MM.1S (cell line): Measurements from ENCODE around the gene APOH.

ENCODE experiments used
- DNase-seq: peaks from one replicate; pipeline ENCODE4 v3.0.0-alpha.2; 2015
- H2AFZ ChIP-seq: fragments of 300-600 bp; sonication (generic); 2 replicates; pipeline ENCODE4 v1.6.0; 2016; ENCODE audit warnings: antibody characterized with exemption, low read length
- H3F3A ChIP-seq: fragments of 300-600 bp; sonication (generic); 2 replicates; pipeline ENCODE4 v1.6.1; 2016; ENCODE audit warnings: mild to moderate bottlenecking, antibody characterized with exemption, low read length, moderate library complexity, mixed read lengths; ENCODE audit not compliant: insufficient read depth
- H3K27ac ChIP-seq: fragments of 300-600 bp; sonication (generic); 2 replicates; pipeline ENCODE4 v1.5.1; 2016; ENCODE audit warnings: mild to moderate bottlenecking, low read length
- H3K27me3 ChIP-seq: fragments of 300-600 bp; sonication (generic); replicated peaks from 2 replicates; pipeline ENCODE4 v1.6.0; 2016; ENCODE audit warnings: low read length; ENCODE audit not compliant: insufficient read depth
- H3K36me3 ChIP-seq: fragments of 300-600 bp; sonication (generic); replicated peaks from 2 replicates; pipeline ENCODE4 v1.6.1; 2016; ENCODE audit warnings: mild to moderate bottlenecking, low read length, mixed read lengths; ENCODE audit not compliant: insufficient read depth
- H3K4me1 ChIP-seq: fragments of 300-600 bp; sonication (generic); 2 replicates; pipeline ENCODE4 v1.6.1; 2016; ENCODE audit warnings: low read length, mixed read lengths
- H3K4me2 ChIP-seq: fragments of 300-600 bp; sonication (generic); 2 replicates; pipeline ENCODE4 v1.6.0; 2016; ENCODE audit warnings: low read depth, low read length
- H3K4me3 ChIP-seq: fragments of 300-600 bp; sonication (generic); 2 replicates; pipeline ENCODE4 v1.5.1; 2016; ENCODE audit warnings: low read length, mixed read lengths
- H3K79me2 ChIP-seq: fragments of 300-600 bp; sonication (generic); 2 replicates; pipeline ENCODE4 v1.6.1; 2016; ENCODE audit warnings: mixed run types, low read length, mixed read lengths
- H3K9ac ChIP-seq: fragments of 300-600 bp; sonication (generic); 2 replicates; pipeline ENCODE4 v1.6.1; 2016; ENCODE audit warnings: low read length, mixed read lengths
- H3K9me2 ChIP-seq: fragments of 300-600 bp; sonication (generic); replicated peaks from 2 replicates; pipeline ENCODE4 v1.6.1; 2016; ENCODE audit warnings: mild to moderate bottlenecking, low read length, mixed read lengths; ENCODE audit not compliant: insufficient read depth
- H3K9me3 ChIP-seq: fragments of 300-600 bp; sonication (generic); replicated peaks from 2 replicates; pipeline ENCODE4 v1.6.1; 2016; ENCODE audit warnings: mild to moderate bottlenecking, low read length, mixed read lengths; ENCODE audit not compliant: insufficient read depth
- H4K20me1 ChIP-seq: fragments of 300-600 bp; sonication (generic); 2 replicates; pipeline ENCODE4 v1.6.1; 2016; ENCODE audit warnings: mild to moderate bottlenecking, low read length, moderate library complexity, mixed read lengths; ENCODE audit not compliant: insufficient read depth
- CTCF ChIP-seq: fragments of 300-600 bp; sonication (generic); IDR thresholded peaks from 2 replicates; pipeline ENCODE4 v1.5.1; 2016; ENCODE audit warnings: antibody characterized with exemption, low read length, mixed read lengths
- EZH2 ChIP-seq: fragments of 300-600 bp; sonication (generic); optimal IDR thresholded peaks from 2 replicates; pipeline ENCODE3; 2017; ENCODE audit warnings: low read depth, mild to moderate bottlenecking, antibody characterized with exemption, low read length, mixed read lengths
- EZH2phosphoT487 ChIP-seq: fragments of 300-600 bp; sonication (generic); IDR thresholded peaks from 2 replicates; pipeline ENCODE4 v1.6.1; 2018; ENCODE audit warnings: antibody characterized with exemption, low read length

Gene APOH

DNA sequence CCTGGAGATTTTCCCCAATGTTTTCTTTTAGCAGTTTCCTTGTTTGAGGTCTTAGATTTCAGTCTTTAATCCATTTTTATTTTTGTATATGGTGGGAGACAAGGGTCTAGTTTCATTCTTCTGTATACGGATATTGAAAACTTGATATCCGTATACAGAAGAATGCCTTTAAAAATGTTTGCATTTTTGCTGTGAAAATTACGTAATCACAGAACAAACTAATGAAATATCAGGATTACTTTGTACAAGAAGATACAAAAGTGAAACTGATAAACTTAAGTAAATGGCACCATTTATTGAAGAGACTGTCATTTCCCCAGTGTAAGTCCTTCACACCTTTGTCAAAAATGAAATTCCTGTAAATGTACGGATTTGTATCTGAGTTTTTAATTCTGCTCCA lies 50.6 kb downstream of the APOH start:
- Histone ChIP-seq H3K36me3 (no peaks in the 10 kb centered on the region), H3K4me1 (no peaks in the 10 kb centered on the region), H2AFZ (no peak overlapping the region), H3K9me2 (no peaks in the 10 kb centered on the region), H3K4me2 (no peak overlapping the region), H3K27me3 (no peaks in the 10 kb centered on the region), H3K4me3 (no peak overlapping the region), H3F3A (no peaks in the 10 kb centered on the region), H3K9me3 (no peaks in the 10 kb centered on the region), H4K20me1 (no peaks in the 10 kb centered on the region), H3K27ac (no peak overlapping the region), H3K9ac (no peak overlapping the region), H3K79me2 (no peaks in the 10 kb centered on the region)
- DNase-seq, result no peak
- TF ChIP-seq CTCF (no peak), EZH2phosphoT487 (no peak), EZH2 (no peak)

DNA sequence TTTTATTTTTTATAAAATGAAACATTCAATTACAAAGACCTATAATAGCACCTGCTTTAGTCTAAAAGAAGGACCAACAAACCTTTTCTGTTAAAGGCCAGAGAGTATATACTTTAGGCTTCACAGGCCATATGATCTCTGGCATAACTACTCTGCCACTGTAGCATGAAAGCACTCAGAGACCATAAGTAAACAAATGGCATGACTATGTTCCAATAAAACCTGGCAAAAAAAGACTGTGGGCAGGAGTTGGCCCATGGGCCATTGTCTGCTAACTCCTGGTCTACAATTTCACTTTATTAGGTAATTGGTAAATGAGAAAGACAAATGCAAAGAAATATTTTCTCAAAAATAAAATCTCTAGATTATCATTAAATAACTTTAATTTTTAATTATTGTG lies 52.2 kb downstream of the APOH start:
- no peaks in the 10 kb centered on the region for H3K9me2 ChIP-seq
- no peaks in the 10 kb centered on the region for H3K4me1 ChIP-seq
- H3K27me3 ChIP-seq, result no peaks in the 10 kb centered on the region
- TF ChIP-seq EZH2phosphoT487, result no peak
- no peak for TF ChIP-seq CTCF
- TF ChIP-seq EZH2, result no peak
- H3F3A ChIP-seq, result no peaks in the 10 kb centered on the region
- no peak overlapping the region for H3K4me2 ChIP-seq
- no peak overlapping the region for H3K27ac ChIP-seq
- H4K20me1 ChIP-seq, result no peaks in the 10 kb centered on the region
- no peak overlapping the region for H3K9ac ChIP-seq
- H3K79me2 ChIP-seq, result no peaks in the 10 kb centered on the region
- no peak overlapping the region for H2AFZ ChIP-seq
- H3K4me3 ChIP-seq, result no peak overlapping the region
- H3K36me3 ChIP-seq, result no peaks in the 10 kb centered on the region
- H3K9me3 ChIP-seq, result no peaks in the 10 kb centered on the region
- DNase-seq, result no peak

GRCh38 chr17:66175892-66176291 lies 53.3 kb downstream of the APOH start:
- H3K9me2 ChIP-seq, result no peaks in the 10 kb centered on the region
- no peak for DNase-seq
- no peaks in the 10 kb centered on the region for H3K27me3 ChIP-seq
- no peak for TF ChIP-seq EZH2phosphoT487
- TF ChIP-seq CTCF, result no peak
- no peak for TF ChIP-seq EZH2
- no peaks in the 10 kb centered on the region for H3K79me2 ChIP-seq
- no peaks in the 10 kb centered on the region for H3K9me3 ChIP-seq
- H3K27ac ChIP-seq, result no peak overlapping the region
- H2AFZ ChIP-seq, result no peak overlapping the region
- H3F3A ChIP-seq, result no peaks in the 10 kb centered on the region
- no peak overlapping the region for H3K4me3 ChIP-seq
- no peaks in the 10 kb centered on the region for H4K20me1 ChIP-seq
- H3K9ac ChIP-seq, result no peak overlapping the region
- H3K4me2 ChIP-seq, result no peak overlapping the region
- no peaks in the 10 kb centered on the region for H3K4me1 ChIP-seq
- H3K36me3 ChIP-seq, result no peaks in the 10 kb centered on the region
